ENCODE data around the gene LRRC40.
A peak's percentile ranks its signal among the peaks of the same experiment; 100 is the strongest.
"Not testable (repeated sequence)": the region's sequence is repeated elsewhere in the genome, so short reads cannot be mapped to it uniquely, and the experiment has no call there.

The LRRC40 gene

GRCh38 chr1:70206833-70207232 lies 1.5 kb upstream of the LRRC40 start:
- intact Hi-C loops (cut with DNase I): loop anchor here (10.0 kb wide), 1 partner anchor 148 kb away; the partner anchor contains the start of gene ANKRD13C
- DNase-seq: not testable (repeated sequence)

- intact Hi-C loops (cut with DNase I): loop anchor here (2.0 to 10.0 kb wide), 2 partner anchors 16 to 150 kb away; partner anchors contain the start of genes ANKRD13C and SRSF11
- DNase-seq: peak in 2 of 42 donors; percentile 6 to 10
Observed at GRCh38 chr1:70205071-70205433, 327 bp downstream of the LRRC40 start.

- peak in 1 of 42 donors; percentile 11 for DNase-seq
- intact Hi-C loops (cut with DNase I): loop anchor here (2.0 to 10.0 kb wide), 2 partner anchors 16 to 150 kb away; partner anchors contain the start of genes ANKRD13C and SRSF11
Observed at GRCh38 chr1:70204600-70204999, 779 bp downstream of the LRRC40 start.

GRCh38 chr1:70204139-70204538 lies 1.2 kb downstream of the LRRC40 start:
- DNase-seq: no peak
- intact Hi-C loops (cut with DNase I): loop anchor here (2.0 to 10.0 kb wide), 2 partner anchors 17 to 151 kb away; partner anchors contain the start of genes ANKRD13C and SRSF11

- no peak for DNase-seq
- intact Hi-C loops (cut with DNase I): loop anchor here (10.0 kb wide), 1 partner anchor 153 kb away; the partner anchor contains the start of gene ANKRD13C
Observed at GRCh38 chr1:70202173-70202758, 3.1 kb downstream of the LRRC40 start.

- no peak for DNase-seq
- intact Hi-C loops (cut with DNase I): loop anchor here (10.0 kb wide), 1 partner anchor 155 kb away; the partner anchor contains the start of gene ANKRD13C
Observed at GRCh38 chr1:70200065-70200464, 5.3 kb downstream of the LRRC40 start.

- DNase-seq: no peak
- intact Hi-C loops (cut with DNase I): no loop called here
Observed at GRCh38 chr1:70196333-70196732, 9.0 kb downstream of the LRRC40 start.

- no peak for DNase-seq
- intact Hi-C loops (cut with DNase I): no loop called here
Observed at GRCh38 chr1:70195342-70195741, 10.0 kb downstream of the LRRC40 start.

GRCh38 chr1:70194601-70195000 lies 10.8 kb downstream of the LRRC40 start:
- DNase-seq: no peak
- intact Hi-C loops (cut with DNase I): no loop called here

GRCh38 chr1:70192446-70192845 lies 12.9 kb downstream of the LRRC40 start:
- DNase-seq; intact Hi-C loops (cut with DNase I): not testable (repeated sequence)

- intact Hi-C loops (cut with DNase I): no loop called here
Observed at GRCh38 chr1:70190180-70190579, 15.2 kb downstream of the LRRC40 start.

GRCh38 chr1:70188522-70188921 lies 16.9 kb downstream of the LRRC40 start:
- intact Hi-C loops (cut with DNase I): no loop called here
- no peak for DNase-seq

More at GRCh38 chr1:70190180-70190579, 15.2 kb downstream of the LRRC40 start:
- no peak for DNase-seq

- DNase-seq; intact Hi-C loops (cut with DNase I): not testable (repeated sequence)
Observed at GRCh38 chr1:70185181-70185580, 20.2 kb downstream of the LRRC40 start.

GRCh38 chr1:70171512-70171911 lies 33.9 kb downstream of the LRRC40 start:
- intact Hi-C loops (cut with DNase I): no loop called here
- no peak for DNase-seq

- intact Hi-C loops (cut with DNase I): no loop called here
- DNase-seq: no peak
Observed at GRCh38 chr1:70169018-70169839, 36.1 kb downstream of the LRRC40 start.

GRCh38 chr1:70168283-70168682 lies 37.1 kb downstream of the LRRC40 start:
- DNase-seq: no peak
- intact Hi-C loops (cut with DNase I): no loop called here

- intact Hi-C loops (cut with DNase I): no loop called here
- DNase-seq: no peak
Observed at GRCh38 chr1:70164350-70164749, 41.0 kb downstream of the LRRC40 start.

GRCh38 chr1:70156529-70157120 lies 48.8 kb downstream of the LRRC40 start:
- intact Hi-C loops (cut with DNase I): no loop called here
- no peak for DNase-seq

- intact Hi-C loops (cut with DNase I): no loop called here
- no peak for DNase-seq
Observed at GRCh38 chr1:70153739-70154138, 51.6 kb downstream of the LRRC40 start.

- no peak for DNase-seq
- intact Hi-C loops (cut with DNase I): no loop called here
Observed at GRCh38 chr1:70150444-70150843, 54.9 kb downstream of the LRRC40 start.
